Lower lobe of right lung (tissue), 2 donors: ENCODE data around the gene PLB1. TPM values are rescaled to one million over a fixed set of nuclear protein-coding genes. Genes with fewer than 3 reads are reported as not detected.

ENCODE experiments used
- ATAC-seq, 2 donors: fragments of 200-7000 bp; cut with Tn5 transposase; one replicate each; pipeline ENCODE4 v1.9.1; 2020 to 2022; ENCODE audit warnings: mild to moderate bottlenecking in 2 of 2, moderate library complexity in 2 of 2
- DNase-seq: peaks from one replicate; pipeline ENCODE4 v3.0.0-alpha.2; 2020
- H3K27ac ChIP-seq: fragments of 200-600 bp; one replicate; pipeline ENCODE4 v1.8.0; 2022
- H3K27me3 ChIP-seq: fragments of 200-600 bp; one replicate; pipeline ENCODE4 v1.8.0; 2022; ENCODE audit warnings: low read depth
- H3K36me3 ChIP-seq: fragments of 200-600 bp; one replicate; pipeline ENCODE4 v1.8.0; 2022; ENCODE audit warnings: mild to moderate bottlenecking
- H3K4me1 ChIP-seq: fragments of 200-600 bp; one replicate; pipeline ENCODE4 v1.8.0; 2022
- H3K4me3 ChIP-seq: fragments of 200-600 bp; one replicate; pipeline ENCODE4 v1.8.0; 2022; ENCODE audit warnings: mild to moderate bottlenecking
- H3K9me3 ChIP-seq: fragments of 200-600 bp; one replicate; pipeline ENCODE4 v1.8.0; 2022
- CTCF ChIP-seq: fragments of 200-600 bp; IDR thresholded peaks from one replicate; pipeline ENCODE4 v1.8.0; 2022; ENCODE audit warnings: antibody characterized with exemption, mild to moderate bottlenecking
- intact Hi-C: fragments of 100-400 bp; cut with DNase I; formaldehyde crosslinking; loops from one replicate; pipeline ENCODE4 v1.11.0; 2022
- total RNA-seq: library from RNA; stranded (reverse); fragmentation: NEBNext Ultra II Directional; extraction: Animal tissue kit (Norgen Biotek cat#: 25700); gene quantifications from one replicate; pipeline ENCODE4 v1.2.1, GENCODE V29; 2021
- donor health status: DM: no; HTN: yes; CAD: no; lungs with severe emphysema.

PLB1 gene
- total RNA-seq, 1 donor from 2014 or later, result 5.5 TPM

GRCh38 chr2:28591711-28592335 lies 96.0 kb downstream of the PLB1 start:
- Histone ChIP-seq H3K9me3 (no peaks in the 10 kb centered on the region), H3K4me1 (peaks cover 13% of the 10 kb centered on the region), H3K27ac (no peak overlapping the region), H3K4me3 (no peak overlapping the region), H3K36me3 (no peaks in the 10 kb centered on the region), H3K27me3 (no peaks in the 10 kb centered on the region)
- no peak for DNase-seq
- no peak for ATAC-seq
- TF ChIP-seq CTCF, result no peak
- intact Hi-C loops, result loop anchor here (10.0 kb wide), 1 partner anchor 163 kb away; the partner anchor contains the start of gene PPP1CB

- ATAC-seq (no peak), DNase-seq (no peak)
- no peaks in the 10 kb centered on the region for H3K9me3 ChIP-seq
- H3K4me3 ChIP-seq, result no peak overlapping the region
- H3K4me1 ChIP-seq, result peaks cover 13% of the 10 kb centered on the region
- H3K27ac ChIP-seq, result no peak overlapping the region
- intact Hi-C loops, result loop anchor here (10.0 kb wide), 1 partner anchor 162 kb away; the partner anchor contains the start of gene PPP1CB
- no peaks in the 10 kb centered on the region for H3K27me3 ChIP-seq
- no peak for TF ChIP-seq CTCF
- no peaks in the 10 kb centered on the region for H3K36me3 ChIP-seq
Observed at GRCh38 chr2:28592481-28592880, 96.6 kb downstream of the PLB1 start.

- no peak for TF ChIP-seq CTCF
- H3K9me3 ChIP-seq, result no peaks in the 10 kb centered on the region
- no peaks in the 10 kb centered on the region for H3K27me3 ChIP-seq
- no peak overlapping the region for H3K4me3 ChIP-seq
- intact Hi-C loops, result loop anchor here (10.0 kb wide), 1 partner anchor 162 kb away; the partner anchor contains the start of gene PPP1CB
- peaks cover 13% of the 10 kb centered on the region for H3K4me1 ChIP-seq
- DNase-seq (no peak), ATAC-seq (no peak)
- H3K36me3 ChIP-seq, result no peaks in the 10 kb centered on the region
- no peak overlapping the region for H3K27ac ChIP-seq
Observed at GRCh38 chr2:28593160-28593755, 97.4 kb downstream of the PLB1 start.

GRCh38 chr2:28594000-28594331 lies 98.1 kb downstream of the PLB1 start:
- Histone ChIP-seq H3K27ac (peak overlapping the region; percentile 68), H3K9me3 (no peaks in the 10 kb centered on the region), H3K36me3 (no peaks in the 10 kb centered on the region), H3K4me3 (no peak overlapping the region), H3K27me3 (no peaks in the 10 kb centered on the region), H3K4me1 (peaks cover 13% of the 10 kb centered on the region)
- ATAC-seq (no peak), DNase-seq (no peak)
- TF ChIP-seq CTCF, result no peak
- intact Hi-C loops, result loop anchor here (10.0 kb wide), 1 partner anchor 161 kb away; the partner anchor contains the start of gene PPP1CB

GRCh38 chr2:28594332-28595108 lies 98.7 kb downstream of the PLB1 start:
- peak overlapping the region; percentile 68 for H3K27ac ChIP-seq
- H3K4me1 ChIP-seq, result peaks cover 13% of the 10 kb centered on the region
- no peaks in the 10 kb centered on the region for H3K36me3 ChIP-seq
- ATAC-seq (peak; percentile 89 to 90), DNase-seq (peak; percentile 92)
- H3K4me3 ChIP-seq, result no peak overlapping the region
- no peaks in the 10 kb centered on the region for H3K9me3 ChIP-seq
- H3K27me3 ChIP-seq, result no peaks in the 10 kb centered on the region
- intact Hi-C loops, result loop anchor here (10.0 kb wide), 1 partner anchor 160 kb away; the partner anchor contains the start of gene PPP1CB
- TF ChIP-seq CTCF, result peak; percentile 87
